Choroid plexus epithelial cell (primary cell): ENCODE measurements around the gene SPIB.

Experiments used
- DNase-seq: peaks from one replicate; pipeline ENCODE4 v3.0.0-alpha.2; 2010; ENCODE audit warnings: low read depth
- H3K4me3 ChIP-seq: 2 replicates; pipeline ENCODE4 v1.5.1; 2011; ENCODE audit warnings: low read depth, mild to moderate bottlenecking, control low read depth, low read length, moderate library complexity
- TF ChIP-seq, protein P1 (sequence below): conservative IDR thresholded peaks from 2 replicates; pipeline ENCODE4 v1.5.1; 2011; ENCODE audit warnings: low read depth, mild to moderate bottlenecking, control low read depth, inconsistent platforms, low read length, moderate library complexity

The SPIB gene

DNA sequence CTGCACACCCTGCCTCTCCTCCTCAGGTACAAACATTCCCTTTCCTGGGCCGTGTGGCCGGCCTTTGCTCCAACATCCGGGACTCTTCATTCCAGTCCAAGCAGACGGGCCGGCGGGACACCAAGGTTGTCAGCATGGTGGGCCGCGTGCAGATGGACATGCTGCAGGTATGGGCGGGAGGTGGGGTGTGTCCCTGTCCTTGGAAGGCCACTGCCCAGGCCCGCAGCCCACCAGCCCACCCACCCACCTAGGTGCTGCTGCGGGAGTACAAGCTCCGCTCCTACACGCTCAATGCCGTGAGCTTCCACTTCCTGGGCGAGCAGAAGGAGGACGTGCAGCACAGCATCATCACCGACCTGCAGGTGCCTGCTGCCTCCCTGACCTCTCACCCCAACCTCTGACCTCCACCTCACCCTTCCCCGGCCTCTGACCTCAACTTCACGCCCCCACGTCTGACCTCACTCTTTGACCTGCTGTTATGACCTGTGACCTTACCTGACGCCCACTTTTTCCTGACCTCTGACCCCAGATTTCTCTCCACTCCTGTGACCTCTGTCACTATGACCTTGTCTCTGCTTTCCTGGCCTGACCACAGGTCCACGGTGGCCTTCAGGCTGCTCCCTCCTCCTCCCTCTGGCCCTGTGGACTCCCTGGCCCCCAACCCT, 12.4 kb upstream of the SPIB start:
- no peak for DNase-seq
- H3K4me3 ChIP-seq: no peak overlapping the region
- TF ChIP-seq, protein P1, sequence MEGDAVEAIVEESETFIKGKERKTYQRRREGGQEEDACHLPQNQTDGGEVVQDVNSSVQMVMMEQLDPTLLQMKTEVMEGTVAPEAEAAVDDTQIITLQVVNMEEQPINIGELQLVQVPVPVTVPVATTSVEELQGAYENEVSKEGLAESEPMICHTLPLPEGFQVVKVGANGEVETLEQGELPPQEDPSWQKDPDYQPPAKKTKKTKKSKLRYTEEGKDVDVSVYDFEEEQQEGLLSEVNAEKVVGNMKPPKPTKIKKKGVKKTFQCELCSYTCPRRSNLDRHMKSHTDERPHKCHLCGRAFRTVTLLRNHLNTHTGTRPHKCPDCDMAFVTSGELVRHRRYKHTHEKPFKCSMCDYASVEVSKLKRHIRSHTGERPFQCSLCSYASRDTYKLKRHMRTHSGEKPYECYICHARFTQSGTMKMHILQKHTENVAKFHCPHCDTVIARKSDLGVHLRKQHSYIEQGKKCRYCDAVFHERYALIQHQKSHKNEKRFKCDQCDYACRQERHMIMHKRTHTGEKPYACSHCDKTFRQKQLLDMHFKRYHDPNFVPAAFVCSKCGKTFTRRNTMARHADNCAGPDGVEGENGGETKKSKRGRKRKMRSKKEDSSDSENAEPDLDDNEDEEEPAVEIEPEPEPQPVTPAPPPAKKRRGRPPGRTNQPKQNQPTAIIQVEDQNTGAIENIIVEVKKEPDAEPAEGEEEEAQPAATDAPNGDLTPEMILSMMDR: no peak

- no peak for DNase-seq
- H3K4me3 ChIP-seq: no peak overlapping the region
- TF ChIP-seq, protein P1: no peak
Measured at GRCh38 chr19:50406829-50407228, 11.9 kb upstream of the SPIB start.

GRCh38 chr19:50409347-50409746, 9.4 kb upstream of the SPIB start:
- TF ChIP-seq, protein P1: no peak
- H3K4me3 ChIP-seq: no peak overlapping the region
- no peak for DNase-seq

GRCh38 chr19:50410109-50410508, 8.6 kb upstream of the SPIB start:
- TF ChIP-seq, protein P1: no peak
- no peak for DNase-seq
- H3K4me3 ChIP-seq: no peak overlapping the region

DNA sequence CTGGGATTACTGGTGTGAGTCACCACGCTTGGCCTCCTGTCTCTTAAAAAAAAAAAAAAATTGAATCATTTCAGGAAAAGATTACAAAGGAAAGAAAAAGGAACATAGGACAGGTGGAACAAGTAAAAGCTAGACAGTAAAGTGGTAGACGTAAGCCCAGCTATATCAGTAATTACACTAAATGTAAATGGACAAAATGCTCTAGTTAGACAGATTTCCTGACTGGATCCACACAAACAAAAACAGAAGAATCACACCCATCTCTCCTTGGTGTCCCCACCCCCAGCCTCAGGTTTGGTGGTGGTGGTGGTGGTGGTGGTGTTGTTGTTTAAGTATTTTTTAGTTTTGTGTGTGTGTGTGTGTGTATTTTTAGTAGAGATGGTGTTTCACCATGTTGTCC, 6.3 kb upstream of the SPIB start:
- DNase-seq: no peak
- TF ChIP-seq, protein P1: no peak
- no peak overlapping the region for H3K4me3 ChIP-seq

GRCh38 chr19:50413096-50413495, 5.6 kb upstream of the SPIB start:
- no peak for DNase-seq
- no peak overlapping the region for H3K4me3 ChIP-seq
- TF ChIP-seq, protein P1: no peak

GRCh38 chr19:50413531-50413930, 5.2 kb upstream of the SPIB start:
- TF ChIP-seq, protein P1: no peak
- H3K4me3 ChIP-seq: no peak overlapping the region
- DNase-seq: no peak
